T-helper 22 cell (primary cell): ENCODE measurements around the gene PLEKHG2.
A peak's percentile ranks its signal among the peaks of the same experiment; 100 is the strongest.
"Not testable (repeated sequence)": the region's sequence is repeated elsewhere in the genome, so short reads cannot be mapped to it uniquely, and the experiment has no call there.

Experiments
- DNase-seq: peaks from one replicate; pipeline ENCODE4 v3.0.0-alpha.2; 2020; ENCODE audit warnings: low read depth

PLEKHG2 gene, protein sequence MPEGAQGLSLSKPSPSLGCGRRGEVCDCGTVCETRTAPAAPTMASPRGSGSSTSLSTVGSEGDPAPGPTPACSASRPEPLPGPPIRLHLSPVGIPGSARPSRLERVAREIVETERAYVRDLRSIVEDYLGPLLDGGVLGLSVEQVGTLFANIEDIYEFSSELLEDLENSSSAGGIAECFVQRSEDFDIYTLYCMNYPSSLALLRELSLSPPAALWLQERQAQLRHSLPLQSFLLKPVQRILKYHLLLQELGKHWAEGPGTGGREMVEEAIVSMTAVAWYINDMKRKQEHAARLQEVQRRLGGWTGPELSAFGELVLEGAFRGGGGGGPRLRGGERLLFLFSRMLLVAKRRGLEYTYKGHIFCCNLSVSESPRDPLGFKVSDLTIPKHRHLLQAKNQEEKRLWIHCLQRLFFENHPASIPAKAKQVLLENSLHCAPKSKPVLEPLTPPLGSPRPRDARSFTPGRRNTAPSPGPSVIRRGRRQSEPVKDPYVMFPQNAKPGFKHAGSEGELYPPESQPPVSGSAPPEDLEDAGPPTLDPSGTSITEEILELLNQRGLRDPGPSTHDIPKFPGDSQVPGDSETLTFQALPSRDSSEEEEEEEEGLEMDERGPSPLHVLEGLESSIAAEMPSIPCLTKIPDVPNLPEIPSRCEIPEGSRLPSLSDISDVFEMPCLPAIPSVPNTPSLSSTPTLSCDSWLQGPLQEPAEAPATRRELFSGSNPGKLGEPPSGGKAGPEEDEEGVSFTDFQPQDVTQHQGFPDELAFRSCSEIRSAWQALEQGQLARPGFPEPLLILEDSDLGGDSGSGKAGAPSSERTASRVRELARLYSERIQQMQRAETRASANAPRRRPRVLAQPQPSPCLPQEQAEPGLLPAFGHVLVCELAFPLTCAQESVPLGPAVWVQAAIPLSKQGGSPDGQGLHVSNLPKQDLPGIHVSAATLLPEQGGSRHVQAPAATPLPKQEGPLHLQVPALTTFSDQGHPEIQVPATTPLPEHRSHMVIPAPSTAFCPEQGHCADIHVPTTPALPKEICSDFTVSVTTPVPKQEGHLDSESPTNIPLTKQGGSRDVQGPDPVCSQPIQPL (N-terminal part only)

DNA sequence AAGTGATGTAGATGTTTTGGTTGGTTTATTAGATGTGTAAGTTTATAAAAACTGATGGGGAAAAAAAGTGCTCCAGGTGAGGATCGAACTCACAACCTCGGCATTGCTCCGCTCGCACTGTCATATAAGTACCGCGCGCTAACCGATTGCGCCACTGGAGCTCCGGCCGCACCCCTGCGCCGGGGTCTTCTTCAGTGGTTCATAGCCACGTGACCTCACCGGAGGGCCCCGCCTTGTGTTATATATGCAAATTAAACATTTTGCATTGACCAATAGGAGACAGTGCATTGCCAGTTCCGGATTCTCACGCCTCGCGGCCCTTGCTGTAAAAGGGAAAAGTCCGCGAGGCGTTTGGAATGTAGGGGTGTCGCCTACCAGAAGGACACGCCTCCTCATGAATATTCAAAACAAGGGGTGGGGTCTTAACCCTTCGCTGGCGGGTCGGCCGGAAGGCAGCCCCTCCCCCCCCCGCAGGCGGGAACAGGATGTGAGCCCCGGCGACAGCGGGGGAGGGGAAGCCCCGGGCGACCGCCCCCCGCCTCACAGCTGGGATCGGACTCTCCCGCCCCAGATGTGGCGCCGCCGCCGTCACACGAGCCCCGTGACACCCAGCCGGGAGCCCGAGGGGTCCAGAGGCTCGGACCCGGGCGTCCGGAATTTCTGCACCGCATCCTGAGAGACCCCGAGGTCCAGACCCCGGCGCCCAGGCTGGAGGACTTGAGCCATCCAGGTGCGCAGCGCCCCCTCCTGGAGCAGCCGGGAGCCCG is at the start of gene PLEKHG2:
Gene PLEKHG2 (plus strand): TSS at position 570 of the 767 bp plus-strand sequence. CDS start 1,418 bp downstream, outside the sequence.
- DNase-seq: peak; percentile 94

DNA sequence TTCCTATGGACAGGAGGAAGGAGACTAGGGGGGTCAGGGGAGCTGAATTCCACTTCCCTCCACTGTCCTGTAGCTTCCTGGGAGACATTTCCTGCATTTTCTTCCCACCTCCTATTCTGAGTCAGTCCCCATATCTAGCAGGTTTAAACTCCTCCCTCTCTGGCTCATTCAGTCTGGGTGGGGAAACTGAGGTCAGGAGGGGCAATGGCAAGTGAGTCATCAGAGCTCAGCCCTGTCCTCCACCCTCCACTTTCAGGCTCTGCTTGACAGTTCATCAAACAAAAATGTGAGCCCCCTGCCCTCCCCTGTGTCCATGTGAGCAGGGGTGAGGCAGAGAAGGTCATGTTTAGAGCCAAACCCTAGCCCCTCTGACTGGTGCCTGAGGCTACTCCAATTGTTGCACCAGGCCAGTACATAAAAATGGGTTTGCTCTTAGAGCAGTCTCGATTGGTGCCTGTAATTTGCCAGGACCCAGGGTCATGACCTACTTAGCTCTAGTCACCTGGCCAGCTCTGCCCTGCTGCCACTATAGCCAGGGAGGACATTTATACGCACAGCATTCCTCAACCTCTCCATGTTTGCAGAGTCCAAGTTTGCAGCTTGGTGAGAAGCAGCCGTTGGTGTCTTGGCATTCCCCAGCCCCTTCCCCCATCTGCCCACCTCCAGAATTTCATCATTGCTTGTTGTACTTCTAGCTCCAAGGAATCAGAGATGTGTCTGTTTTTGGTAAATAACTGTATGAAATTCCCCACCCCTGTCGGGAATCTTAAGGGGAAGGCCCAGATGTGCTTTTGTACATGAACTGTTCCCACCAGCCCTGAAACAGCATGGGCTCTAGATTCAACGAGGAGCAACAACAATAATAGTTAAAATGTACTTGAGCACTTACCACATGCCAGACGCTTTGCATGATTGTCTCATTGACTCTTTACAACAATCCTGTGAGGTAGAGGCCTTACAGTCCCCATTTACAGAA is 49.5 kb upstream of the PLEKHG2 start:
- DNase-seq: no peak

DNA sequence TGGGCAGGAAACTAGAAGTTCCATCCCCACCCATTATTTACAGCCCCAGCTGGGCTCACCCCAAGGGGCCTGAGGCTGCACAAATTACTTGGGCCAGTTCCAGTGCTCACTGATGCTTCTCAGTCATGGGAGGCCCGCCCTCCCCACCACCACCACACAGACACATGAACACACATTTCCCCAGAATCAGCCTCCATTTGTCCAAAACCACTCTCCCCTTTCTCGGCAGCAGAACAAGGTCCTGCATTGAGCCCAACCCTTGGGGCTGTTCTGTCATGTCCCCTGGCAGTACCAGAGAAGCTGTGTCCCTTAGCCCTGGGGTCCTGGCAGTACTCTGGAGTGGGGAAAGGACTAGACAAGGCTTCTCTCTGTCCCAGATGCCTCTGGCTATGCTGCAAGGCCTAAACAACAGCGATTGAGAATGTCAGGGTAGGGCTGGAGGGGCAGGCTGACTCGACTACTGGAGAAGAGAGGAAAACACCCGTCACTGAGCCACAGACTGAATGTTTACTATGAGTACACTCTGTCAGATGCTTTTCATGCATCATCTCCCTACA is 48.5 kb upstream of the PLEKHG2 start:
- DNase-seq: no peak

DNA sequence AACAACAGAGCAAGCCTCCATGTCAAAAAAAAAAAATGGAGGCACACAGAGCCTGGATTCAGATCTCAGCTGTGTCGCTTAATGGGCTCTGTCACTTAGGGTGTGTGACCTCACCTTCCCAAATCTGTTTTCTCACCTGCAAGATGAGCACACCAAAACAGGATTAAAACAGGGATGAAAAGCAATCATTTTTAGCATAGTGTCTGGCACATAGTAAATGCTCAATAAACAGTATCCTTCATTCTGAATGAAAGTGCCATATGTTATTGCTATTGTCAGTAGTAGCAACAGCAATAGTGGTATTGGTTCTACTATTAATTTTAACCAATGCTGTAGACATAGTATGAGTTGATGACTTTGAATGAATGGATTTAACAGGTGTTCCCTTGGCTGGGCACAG is 46.9 kb upstream of the PLEKHG2 start:
- no peak for DNase-seq

DNA sequence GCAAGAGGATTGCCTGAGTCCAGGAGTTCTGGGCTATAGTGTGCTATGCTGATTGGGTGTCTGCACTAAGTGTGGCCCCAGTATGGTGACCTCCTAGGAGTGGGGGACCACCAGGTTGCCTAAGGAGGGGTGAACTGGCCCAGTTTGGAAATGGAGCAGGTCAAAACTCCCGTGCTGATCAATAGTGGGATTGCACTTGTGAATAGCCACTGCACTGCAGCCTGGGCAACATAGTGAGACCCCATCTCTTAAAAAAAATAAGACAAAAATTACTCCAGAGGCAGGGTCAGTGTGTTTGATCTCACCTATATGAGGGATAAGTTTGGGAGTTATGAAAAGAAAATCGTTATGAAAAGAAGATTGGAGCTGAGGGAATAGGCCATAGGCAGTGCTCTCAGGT is 43.3 kb upstream of the PLEKHG2 start:
- DNase-seq: no peak

DNA sequence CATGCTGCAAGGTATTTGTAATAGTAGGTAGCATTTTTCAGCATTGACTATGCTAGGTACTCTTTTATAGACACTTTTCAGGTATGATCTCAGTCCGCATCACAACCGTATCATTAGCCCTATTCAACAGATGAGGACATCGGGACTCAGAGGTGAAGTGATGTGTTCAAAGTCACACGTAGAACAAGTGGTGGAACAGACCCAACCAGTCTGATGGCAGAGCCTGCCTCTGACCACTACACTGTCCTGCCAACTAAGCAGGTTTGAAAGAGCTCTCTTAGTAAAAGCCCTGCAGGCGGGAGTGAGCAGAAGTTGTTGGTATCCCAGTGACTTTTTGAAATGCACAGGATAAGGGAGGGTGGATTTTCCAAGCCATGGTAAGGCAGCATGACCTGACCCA is 41.7 kb upstream of the PLEKHG2 start:
- DNase-seq: no peak

DNA sequence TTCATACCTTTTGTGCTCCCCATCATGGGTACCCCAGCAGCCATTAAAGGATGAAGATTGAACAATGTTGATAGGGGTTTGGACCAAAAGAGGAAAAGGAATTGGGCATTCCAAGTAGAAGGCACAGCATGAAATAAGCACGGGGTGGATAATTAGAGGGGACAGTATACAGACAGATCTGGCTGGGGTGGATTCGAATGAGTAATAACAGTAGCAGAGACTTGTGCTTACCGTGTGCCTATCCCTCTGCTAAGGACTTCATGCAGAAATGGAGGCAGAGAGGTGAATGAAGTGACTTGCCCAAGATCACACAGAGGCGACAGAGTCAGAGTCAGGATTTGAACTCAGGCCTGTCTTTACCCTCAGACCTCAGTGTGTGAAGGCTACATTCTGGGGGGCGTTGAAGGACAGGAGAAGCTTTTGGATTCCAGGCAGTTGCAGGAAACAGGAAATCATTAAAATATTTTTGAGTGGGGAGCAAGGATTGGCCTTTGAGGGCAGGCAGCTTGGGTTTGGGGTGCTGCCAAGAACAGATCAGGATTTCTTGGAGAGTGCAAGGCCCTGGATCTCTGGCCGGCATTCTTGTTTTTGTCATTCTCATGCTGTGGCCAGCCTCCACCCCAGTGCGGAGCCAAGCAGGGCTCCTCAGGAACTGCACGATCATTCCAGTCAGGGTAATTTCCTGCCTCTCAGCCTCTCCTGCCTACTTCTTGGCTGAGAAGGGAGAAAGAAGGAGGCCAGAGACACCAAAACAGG is 40.2 kb upstream of the PLEKHG2 start:
- DNase-seq: no peak

DNA sequence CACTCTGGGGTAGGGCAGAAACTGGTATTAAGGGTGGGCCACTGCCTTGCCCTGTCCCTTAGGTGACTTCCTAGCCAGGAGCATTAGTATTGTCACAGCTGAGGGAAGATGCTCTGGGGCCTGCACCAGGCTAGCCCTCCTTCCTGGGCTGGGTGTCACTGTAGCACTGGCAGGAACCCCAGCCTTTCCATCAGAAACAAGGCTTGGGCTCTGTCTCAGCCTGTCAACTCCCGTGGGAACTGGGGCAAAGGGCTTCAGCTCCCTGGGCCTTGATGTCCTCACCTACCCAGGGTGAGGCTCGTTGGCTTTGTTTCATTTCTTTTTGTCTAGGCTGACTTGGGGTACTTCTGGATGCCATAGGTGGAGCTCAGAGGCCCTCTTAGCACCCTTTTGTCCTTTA is 39.5 kb upstream of the PLEKHG2 start:
- DNase-seq: no peak

DNA sequence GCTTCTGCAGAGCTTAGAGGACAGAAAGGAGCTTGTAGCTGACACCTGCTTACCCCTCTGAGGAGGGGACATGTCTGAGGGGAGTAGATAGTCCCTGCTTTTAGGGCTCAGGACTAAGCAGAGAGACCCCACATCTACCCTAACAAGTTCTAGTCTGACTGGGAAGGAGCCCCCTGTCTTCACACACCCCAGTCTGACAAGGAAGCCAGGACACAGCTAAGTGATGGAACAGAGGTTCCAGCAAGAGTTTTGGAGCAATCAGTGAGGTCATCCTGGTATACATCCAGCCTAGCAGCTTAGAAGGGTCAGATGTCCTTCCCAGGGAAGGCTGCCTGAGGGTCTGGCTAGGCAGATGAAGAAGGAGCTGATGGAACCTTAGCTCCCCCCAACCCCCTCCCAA is 36.5 kb upstream of the PLEKHG2 start:
- no peak for DNase-seq

DNA sequence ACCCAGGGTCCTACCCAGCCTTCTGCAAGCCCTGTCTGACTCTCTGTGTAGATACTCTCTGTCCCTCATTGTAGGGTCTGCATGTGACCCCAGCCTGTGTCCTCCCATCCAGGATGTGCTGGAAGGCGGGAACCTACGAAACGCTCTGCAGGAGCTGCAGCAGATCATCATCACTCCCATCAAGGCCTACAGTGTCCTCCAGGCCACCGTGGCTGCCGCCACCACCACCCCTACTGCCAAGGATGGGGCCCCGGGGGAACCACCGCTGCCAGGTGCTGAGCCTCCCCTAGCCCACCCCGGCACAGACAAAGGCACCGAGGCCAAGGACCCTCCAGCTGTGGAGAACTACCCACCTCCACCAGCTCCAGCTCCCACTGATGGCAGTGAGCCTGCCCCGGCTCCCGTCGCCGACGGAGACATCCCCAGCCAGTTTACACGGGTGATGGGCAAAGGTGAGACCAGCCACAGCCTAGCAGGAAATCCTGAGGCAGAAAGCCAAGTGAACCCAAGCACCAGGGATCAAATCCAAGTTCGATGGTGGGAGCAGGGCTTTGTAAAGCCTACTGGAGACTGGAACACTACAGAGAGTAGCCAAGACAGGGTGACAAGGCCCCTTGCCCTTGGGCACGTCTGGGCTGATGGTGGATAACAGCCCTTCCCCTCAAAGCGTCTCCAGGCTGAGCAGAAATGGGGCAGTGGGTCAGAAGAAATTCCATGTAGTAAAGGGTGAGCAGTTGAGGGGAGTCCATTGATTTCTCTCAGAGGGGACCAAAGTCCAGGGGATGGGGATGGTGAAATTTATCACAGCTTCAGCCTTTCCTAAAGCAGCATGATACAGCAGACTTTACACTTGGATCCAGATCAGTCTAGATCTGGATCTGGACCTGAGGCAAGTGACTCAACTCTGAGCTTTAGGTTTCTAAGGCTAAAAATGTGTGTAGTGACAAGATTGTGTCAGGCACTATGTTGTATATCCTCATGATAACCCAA is 34.8 kb upstream of the PLEKHG2 start:
- no peak for DNase-seq

DNA sequence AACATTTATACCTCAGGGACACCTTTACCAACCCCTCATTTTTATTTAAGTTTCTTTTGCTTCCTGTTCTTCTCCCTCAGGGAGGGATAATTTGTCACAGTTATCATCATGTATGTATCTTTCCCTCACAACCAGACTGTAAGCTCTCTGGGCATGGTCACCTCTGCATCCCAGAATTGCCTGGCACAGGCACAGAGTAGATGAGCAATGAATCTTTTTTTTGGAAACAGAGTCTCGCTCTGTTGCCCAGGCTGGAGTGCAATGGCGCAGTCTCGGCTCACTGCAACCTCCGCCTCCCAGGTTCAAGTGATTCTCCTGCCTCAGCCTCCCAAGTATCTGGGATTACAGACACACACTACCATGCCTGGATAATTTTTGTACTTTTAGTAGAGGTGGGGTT is 33.1 kb upstream of the PLEKHG2 start:
- not testable (repeated sequence) for DNase-seq

DNA sequence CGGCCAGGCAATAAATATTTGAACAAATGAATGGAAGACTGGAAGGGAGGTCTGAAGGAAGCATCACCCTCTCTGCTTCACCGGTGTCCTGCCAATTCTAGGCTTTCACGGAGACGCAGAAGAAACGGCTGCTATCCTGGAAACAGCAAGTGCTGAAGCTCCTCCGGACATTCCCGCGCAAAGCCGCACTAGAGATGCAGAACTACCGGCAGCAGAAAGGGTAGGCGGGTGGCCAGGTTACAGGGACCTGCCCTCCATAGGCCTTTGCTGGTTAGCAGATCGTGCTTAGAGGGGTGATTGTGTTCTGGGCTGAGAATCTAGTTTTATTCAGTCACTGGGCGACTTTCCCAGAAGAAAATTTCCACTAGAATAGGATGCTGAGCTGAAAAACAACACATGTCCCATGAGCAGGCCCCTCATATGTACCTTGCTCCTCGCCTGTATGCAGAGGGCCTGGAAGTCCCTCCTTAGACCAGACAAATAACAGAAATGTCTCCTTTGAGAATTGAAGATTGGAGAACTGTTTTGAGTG is 32.5 kb upstream of the PLEKHG2 start:
- DNase-seq: no peak

DNA sequence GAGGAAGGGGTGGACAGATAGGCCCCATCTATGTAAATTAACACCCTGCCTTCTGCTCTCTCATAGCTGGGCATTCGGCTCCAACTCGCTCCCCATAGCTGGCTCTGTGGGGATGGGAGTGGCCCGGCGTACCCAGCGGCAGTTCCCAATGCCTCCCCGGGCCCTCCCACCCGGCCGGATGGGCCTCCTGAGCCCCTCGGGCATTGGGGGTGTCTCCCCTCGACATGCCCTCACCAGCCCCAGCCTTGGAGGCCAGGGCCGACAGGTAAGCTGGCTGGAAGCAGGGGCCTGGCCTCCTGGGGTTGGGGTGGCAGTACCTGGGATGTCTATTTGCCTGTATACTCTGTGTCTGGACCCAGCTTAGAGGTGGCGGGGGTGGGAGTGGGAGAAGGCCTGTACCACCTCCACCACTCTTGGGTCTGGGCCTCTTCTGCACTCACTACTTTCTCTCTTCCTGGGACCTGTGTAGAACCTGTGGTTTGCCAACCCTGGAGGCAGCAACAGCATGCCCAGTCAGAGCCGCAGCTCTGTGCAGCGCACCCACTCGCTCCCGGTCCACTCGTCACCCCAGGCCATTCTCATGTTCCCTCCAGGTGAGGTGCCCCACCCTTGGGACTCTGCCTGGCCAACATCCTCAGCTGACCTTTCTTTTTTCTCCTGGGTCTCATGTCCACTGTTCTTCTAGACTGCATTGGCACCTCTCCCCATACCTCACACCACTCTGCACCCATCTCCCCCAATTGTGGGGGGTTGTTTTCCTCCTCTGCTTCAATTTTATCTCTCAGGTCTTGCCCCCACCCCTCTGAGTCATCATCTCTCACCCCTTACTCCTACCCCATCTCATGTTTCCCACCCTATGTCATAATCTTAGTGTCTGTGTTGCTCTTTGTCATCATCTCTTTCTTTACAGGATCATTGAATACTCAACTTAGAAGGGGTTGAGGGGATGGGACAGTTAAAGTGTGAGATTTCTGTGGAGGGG is 31.7 kb upstream of the PLEKHG2 start:
- DNase-seq: no peak

DNA sequence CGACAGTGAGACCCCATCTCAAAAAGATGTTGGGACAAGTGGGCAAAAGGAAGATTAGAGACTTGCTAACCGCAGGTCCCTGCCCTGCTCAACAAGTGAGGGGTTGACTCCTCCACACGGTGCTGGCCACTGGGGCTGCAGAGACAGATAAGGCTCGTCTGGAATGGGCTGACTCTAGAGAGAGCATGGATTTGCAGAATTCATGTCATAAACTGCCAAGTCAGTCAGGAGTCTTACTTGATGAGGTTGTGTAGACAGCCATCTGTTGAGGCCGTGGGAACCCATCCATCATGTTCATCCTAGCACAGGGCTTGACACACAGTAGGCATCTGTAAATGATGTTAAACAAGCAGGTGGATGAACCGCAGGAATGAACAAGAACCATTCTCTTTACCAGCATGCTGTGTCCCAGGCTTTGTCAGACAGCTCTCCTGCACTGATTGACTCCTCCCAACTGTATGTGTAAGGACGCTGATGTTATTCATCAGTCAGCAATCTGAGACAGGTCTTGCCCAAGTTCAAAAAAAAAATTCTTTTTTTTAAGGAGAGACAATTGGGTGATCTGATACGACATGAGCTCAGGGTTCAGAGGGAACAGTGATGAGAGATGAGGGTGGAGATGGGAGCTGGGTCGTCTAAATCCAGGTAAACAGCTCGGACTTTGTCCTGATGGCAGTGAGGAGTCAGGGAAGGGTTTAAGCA is 30.4 kb upstream of the PLEKHG2 start:
- DNase-seq: no peak

DNA sequence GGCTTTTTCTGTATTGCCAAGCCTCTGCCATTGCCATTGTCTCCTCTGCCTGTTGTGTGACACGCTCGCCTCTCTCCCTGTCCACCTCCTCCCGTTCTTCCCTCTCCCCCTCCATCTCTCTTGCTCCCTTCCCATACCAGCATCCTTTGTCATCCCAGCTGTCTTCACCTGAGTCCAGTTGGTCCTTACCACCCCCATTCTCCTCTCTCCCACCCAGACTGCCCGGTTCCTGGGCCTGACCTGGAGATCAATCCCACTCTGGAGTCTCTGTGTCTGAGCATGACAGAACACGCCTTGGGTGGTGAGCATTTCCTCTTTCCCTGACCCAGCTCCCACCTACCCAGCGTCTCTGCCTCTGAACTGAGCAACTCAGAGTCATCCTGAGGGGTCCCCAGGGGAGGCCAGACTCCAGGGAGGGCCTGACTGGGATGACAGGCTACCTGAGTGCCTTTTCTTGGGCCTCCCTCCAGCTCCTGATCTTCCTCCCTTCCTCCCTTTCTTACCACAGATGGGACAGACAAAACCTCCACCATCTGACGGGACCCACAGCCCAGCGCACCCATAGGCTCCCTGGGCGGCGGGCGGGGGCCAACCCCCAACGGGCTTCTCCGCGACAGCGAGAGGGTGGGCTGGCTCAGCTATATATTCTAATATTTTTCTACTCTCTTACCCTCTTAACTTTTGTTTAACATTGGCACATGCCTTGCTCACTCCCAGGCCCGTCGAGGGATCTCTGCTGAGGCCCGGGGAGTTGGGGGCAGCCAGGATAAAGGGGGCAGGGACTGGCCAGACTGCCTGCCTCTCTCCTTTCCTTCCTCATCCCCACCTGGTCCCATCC is 29.3 kb upstream of the PLEKHG2 start:
- DNase-seq: no peak
